ENCODE results near the gene LRP1. TPM values are rescaled to one million over a fixed set of nuclear protein-coding genes. Genes with fewer than 3 reads are reported as not detected.
"Not testable (repeated sequence)": the region's sequence is repeated elsewhere in the genome, so short reads cannot be mapped to it uniquely, and the experiment has no call there.

LRP1 gene
- total RNA-seq, 1 donor from 2014 or later: 118 TPM

DNA sequence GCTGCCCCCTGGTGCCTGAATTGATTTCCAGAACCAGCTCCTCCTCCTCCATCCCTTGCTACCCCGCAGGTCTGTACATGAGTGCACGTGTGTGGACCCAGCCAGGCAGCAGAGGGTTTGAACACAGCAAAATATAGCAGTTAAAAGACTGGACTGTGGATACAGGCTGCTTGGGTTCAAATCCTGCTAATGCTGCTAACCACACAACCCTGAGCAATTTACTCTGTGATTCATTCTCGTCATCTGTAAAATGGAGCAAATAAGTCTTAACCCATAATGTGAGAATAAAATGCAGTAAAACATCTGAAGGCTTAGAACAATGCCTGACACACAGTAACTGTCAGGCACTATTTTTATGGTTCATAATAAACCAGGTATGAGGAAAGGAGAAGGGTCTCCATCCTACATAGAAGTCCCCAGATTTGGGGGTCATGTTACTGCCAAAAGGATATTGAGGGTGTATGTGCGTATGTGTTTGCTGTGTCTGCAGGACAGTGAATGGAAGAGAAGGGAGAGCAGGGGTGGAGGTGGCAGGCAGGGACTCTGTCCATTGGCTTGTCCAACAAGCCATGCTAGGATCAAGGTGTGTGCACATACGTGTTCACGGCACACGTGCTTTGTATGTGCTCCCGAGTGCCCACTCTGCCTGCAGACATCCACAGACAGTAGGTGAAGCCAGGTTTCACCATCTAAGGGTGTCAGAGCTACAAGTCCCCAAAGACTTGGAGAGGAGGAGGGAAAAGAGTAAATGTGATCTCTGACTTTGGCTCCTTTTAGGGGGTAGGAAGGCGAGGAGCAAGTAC is 15.6 kb upstream of the LRP1 start:
- Histone ChIP-seq H3K9ac (ENCODE audit: low read depth in 1 of 3, low read length in 3 of 3) (peak overlapping the region in 2 of 3 donors; percentile 81 to 83), H3K9me3 (ENCODE audit: control insufficient read depth in 3 of 3, low read length in 3 of 3) (no peaks in the 10 kb centered on the region), H3K36me3 (ENCODE audit: control insufficient read depth in 3 of 3, insufficient read depth in 3 of 3, low read length in 3 of 3) (peaks cover 0 to 2% (median 0%) of the 10 kb centered on the region in 3 donors), H3K27ac (ENCODE audit: low read depth, low read length) (peak overlapping the region; percentile 98), H3K27me3 (ENCODE audit: control insufficient read depth in 3 of 3, insufficient read depth in 3 of 3, low read length in 3 of 3) (no peaks in the 10 kb centered on the region), H3K4me3 (ENCODE audit: low read length in 3 of 3) (peak overlapping the region; percentile 73 to 87 (median 78)), H3K4me1 (ENCODE audit: control insufficient read depth in 3 of 3, insufficient read depth in 3 of 3, low read length in 3 of 3) (peaks cover 22 to 30% (median 25%) of the 10 kb centered on the region in 3 donors)

DNA sequence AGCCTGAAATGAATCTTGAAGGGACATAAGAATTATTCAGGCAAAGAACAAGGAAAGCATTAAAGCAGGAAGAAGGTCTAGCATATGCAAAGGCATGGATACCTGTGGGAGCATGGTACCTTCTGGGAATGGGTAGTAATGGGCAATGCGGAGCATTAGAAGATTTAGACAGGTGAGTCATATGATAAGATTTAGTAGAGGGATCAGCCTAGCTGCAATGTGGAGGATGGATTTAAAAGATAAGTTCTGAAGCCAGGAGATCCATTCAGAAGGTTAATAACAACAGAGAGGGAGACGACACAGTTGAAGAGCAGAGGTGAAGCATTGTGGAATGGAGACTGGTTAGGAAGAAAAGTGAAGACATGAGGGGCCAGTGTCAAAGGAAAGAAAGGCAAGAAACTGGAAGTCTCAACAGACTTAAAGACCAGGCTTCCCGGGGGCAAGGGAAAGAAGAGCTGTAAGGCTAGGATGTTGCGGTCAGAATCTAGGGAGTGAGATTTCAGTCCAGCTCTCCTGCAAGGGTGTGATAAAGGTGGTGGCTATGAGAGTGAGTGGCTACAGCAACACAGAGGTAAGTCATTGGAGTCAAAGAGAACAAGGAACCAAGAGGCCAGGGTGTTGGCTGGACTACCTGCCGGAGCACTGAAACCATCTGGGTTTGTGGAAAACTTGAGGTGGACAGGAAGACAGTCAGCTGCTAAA is 11.6 kb upstream of the LRP1 start:
- no peak overlapping the region for H3K27ac ChIP-seq (ENCODE audit: low read depth, low read length)
- no peaks in the 10 kb centered on the region for H3K27me3 ChIP-seq (ENCODE audit: control insufficient read depth in 3 of 3, insufficient read depth in 3 of 3, low read length in 3 of 3)
- H3K9me3 ChIP-seq (ENCODE audit: control insufficient read depth in 3 of 3, low read length in 3 of 3): no peaks in the 10 kb centered on the region
- H3K4me1 ChIP-seq (ENCODE audit: control insufficient read depth in 3 of 3, insufficient read depth in 3 of 3, low read length in 3 of 3): peaks cover 11 to 17% (median 17%) of the 10 kb centered on the region in 3 donors
- no peak overlapping the region for H3K4me3 ChIP-seq (ENCODE audit: low read length in 3 of 3)
- no peaks in the 10 kb centered on the region for H3K36me3 ChIP-seq (ENCODE audit: control insufficient read depth in 3 of 3, insufficient read depth in 3 of 3, low read length in 3 of 3)
- H3K9ac ChIP-seq (ENCODE audit: low read depth in 1 of 3, low read length in 3 of 3): no peak overlapping the region

- H3K36me3 ChIP-seq (ENCODE audit: control insufficient read depth in 3 of 3, insufficient read depth in 3 of 3, low read length in 3 of 3): no peaks in the 10 kb centered on the region
- no peak overlapping the region for H3K27ac ChIP-seq (ENCODE audit: low read depth, low read length)
- H3K9ac ChIP-seq (ENCODE audit: low read depth in 1 of 3, low read length in 3 of 3): no peak overlapping the region
- H3K4me1 ChIP-seq (ENCODE audit: control insufficient read depth in 3 of 3, insufficient read depth in 3 of 3, low read length in 3 of 3): peaks cover 2 to 6% (median 4%) of the 10 kb centered on the region in 3 donors
- no peaks in the 10 kb centered on the region for H3K27me3 ChIP-seq (ENCODE audit: control insufficient read depth in 3 of 3, insufficient read depth in 3 of 3, low read length in 3 of 3)
- no peak overlapping the region for H3K4me3 ChIP-seq (ENCODE audit: low read length in 3 of 3)
- no peaks in the 10 kb centered on the region for H3K9me3 ChIP-seq (ENCODE audit: control insufficient read depth in 3 of 3, low read length in 3 of 3)
Measured at GRCh38 chr12:57118711-57119271, 9.5 kb upstream of the LRP1 start.

DNA sequence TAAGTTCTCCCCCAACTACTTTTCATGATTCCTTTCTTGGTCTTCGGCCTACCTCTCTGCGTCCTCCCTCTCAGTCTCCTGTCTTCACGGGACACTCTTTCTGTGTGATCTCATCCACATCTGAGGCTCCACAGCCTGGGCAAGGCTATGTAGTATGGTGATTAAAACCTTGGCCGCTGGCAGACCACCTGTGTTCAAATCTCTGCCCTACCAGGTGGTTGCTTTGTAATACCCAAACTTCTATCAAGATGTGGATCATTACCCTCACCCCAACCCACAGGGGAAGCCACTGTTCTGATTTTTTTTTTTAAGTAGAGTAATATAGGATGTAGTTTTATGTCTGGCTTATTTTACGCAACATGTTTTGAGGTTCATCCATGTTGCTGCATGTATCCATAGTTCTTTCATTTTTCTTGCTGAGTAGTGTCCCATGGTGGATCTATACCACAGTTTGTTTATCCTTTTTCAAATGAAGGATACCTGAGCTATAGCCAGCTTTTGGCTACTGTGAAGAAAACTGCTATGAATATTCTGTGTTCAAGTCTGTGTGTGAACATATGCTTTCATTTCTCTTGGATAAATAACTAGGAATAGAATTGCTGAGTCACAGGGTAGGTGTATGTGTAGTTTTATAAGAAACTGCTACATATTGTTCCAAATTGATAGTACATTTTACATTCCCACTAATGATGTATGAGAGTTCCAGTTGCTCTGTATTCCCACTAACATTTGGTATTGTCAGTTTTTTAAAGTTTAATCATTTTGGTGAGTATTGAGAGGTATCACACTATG is 8.8 kb upstream of the LRP1 start:
- H3K9me3 ChIP-seq (ENCODE audit: control insufficient read depth in 3 of 3, low read length in 3 of 3): no peaks in the 10 kb centered on the region
- H3K27me3 ChIP-seq (ENCODE audit: control insufficient read depth in 3 of 3, insufficient read depth in 3 of 3, low read length in 3 of 3): no peaks in the 10 kb centered on the region
- peaks cover 2 to 6% (median 4%) of the 10 kb centered on the region in 3 donors for H3K4me1 ChIP-seq (ENCODE audit: control insufficient read depth in 3 of 3, insufficient read depth in 3 of 3, low read length in 3 of 3)
- no peak overlapping the region for H3K9ac ChIP-seq (ENCODE audit: low read depth in 1 of 3, low read length in 3 of 3)
- H3K36me3 ChIP-seq (ENCODE audit: control insufficient read depth in 3 of 3, insufficient read depth in 3 of 3, low read length in 3 of 3): no peaks in the 10 kb centered on the region
- no peak overlapping the region for H3K4me3 ChIP-seq (ENCODE audit: low read length in 3 of 3)
- H3K27ac ChIP-seq (ENCODE audit: low read depth, low read length): no peak overlapping the region

DNA sequence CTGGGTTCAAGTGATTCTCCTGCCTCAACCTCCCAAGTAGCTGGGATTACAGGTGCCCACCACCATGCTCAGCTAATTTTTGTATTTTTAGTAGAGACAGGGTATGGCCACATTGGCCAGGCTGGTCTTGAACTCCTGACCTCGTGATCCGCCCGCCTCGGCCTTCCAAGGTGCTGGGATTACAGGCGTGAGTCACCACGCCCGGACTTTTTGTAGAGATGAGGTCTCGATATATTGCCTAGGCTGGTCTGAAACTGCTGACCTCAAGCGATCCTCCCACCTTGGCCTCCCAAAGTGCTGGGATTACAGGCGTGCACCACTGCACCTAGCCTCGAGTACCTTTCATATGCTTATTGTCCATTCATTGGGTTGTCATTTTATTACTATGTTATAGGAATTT is 7.6 kb upstream of the LRP1 start:
- H3K9me3 ChIP-seq (ENCODE audit: control insufficient read depth in 3 of 3, low read length in 3 of 3); H3K9ac ChIP-seq (ENCODE audit: low read depth in 1 of 3, low read length in 3 of 3); H3K27ac ChIP-seq (ENCODE audit: low read depth, low read length); H3K4me3 ChIP-seq (ENCODE audit: low read length in 3 of 3); H3K36me3 ChIP-seq (ENCODE audit: control insufficient read depth in 3 of 3, insufficient read depth in 3 of 3, low read length in 3 of 3); H3K4me1 ChIP-seq (ENCODE audit: control insufficient read depth in 3 of 3, insufficient read depth in 3 of 3, low read length in 3 of 3); H3K27me3 ChIP-seq (ENCODE audit: control insufficient read depth in 3 of 3, insufficient read depth in 3 of 3, low read length in 3 of 3): not testable (repeated sequence)

GRCh38 chr12:57123813-57124212 is 4.5 kb upstream of the LRP1 start:
- Histone ChIP-seq H3K9me3 (ENCODE audit: control insufficient read depth in 3 of 3, low read length in 3 of 3) (no peaks in the 10 kb centered on the region), H3K36me3 (ENCODE audit: control insufficient read depth in 3 of 3, insufficient read depth in 3 of 3, low read length in 3 of 3) (no peaks in the 10 kb centered on the region), H3K9ac (ENCODE audit: low read depth in 1 of 3, low read length in 3 of 3) (no peak overlapping the region), H3K4me1 (ENCODE audit: control insufficient read depth in 3 of 3, insufficient read depth in 3 of 3, low read length in 3 of 3) (peaks cover 9% of the 10 kb centered on the region in 3 donors), H3K4me3 (ENCODE audit: low read length in 3 of 3) (no peak overlapping the region), H3K27ac (ENCODE audit: low read depth, low read length) (no peak overlapping the region), H3K27me3 (ENCODE audit: control insufficient read depth in 3 of 3, insufficient read depth in 3 of 3, low read length in 3 of 3) (no peaks in the 10 kb centered on the region)

- H3K9ac ChIP-seq (ENCODE audit: low read depth in 1 of 3, low read length in 3 of 3): no peak overlapping the region
- peaks cover 7 to 9% (median 9%) of the 10 kb centered on the region in 3 donors for H3K4me1 ChIP-seq (ENCODE audit: control insufficient read depth in 3 of 3, insufficient read depth in 3 of 3, low read length in 3 of 3)
- no peaks in the 10 kb centered on the region for H3K9me3 ChIP-seq (ENCODE audit: control insufficient read depth in 3 of 3, low read length in 3 of 3)
- no peaks in the 10 kb centered on the region for H3K27me3 ChIP-seq (ENCODE audit: control insufficient read depth in 3 of 3, insufficient read depth in 3 of 3, low read length in 3 of 3)
- no peak overlapping the region for H3K27ac ChIP-seq (ENCODE audit: low read depth, low read length)
- no peak overlapping the region for H3K4me3 ChIP-seq (ENCODE audit: low read length in 3 of 3)
- H3K36me3 ChIP-seq (ENCODE audit: control insufficient read depth in 3 of 3, insufficient read depth in 3 of 3, low read length in 3 of 3): no peaks in the 10 kb centered on the region
Measured at GRCh38 chr12:57124261-57124877, 3.9 kb upstream of the LRP1 start.

- H3K4me3 ChIP-seq (ENCODE audit: low read length in 3 of 3): no peak overlapping the region
- H3K4me1 ChIP-seq (ENCODE audit: control insufficient read depth in 3 of 3, insufficient read depth in 3 of 3, low read length in 3 of 3): peaks cover 7 to 13% (median 13%) of the 10 kb centered on the region in 3 donors
- H3K27me3 ChIP-seq (ENCODE audit: control insufficient read depth in 3 of 3, insufficient read depth in 3 of 3, low read length in 3 of 3): no peaks in the 10 kb centered on the region
- H3K36me3 ChIP-seq (ENCODE audit: control insufficient read depth in 3 of 3, insufficient read depth in 3 of 3, low read length in 3 of 3): no peaks in the 10 kb centered on the region
- H3K9me3 ChIP-seq (ENCODE audit: control insufficient read depth in 3 of 3, low read length in 3 of 3): no peaks in the 10 kb centered on the region
- no peak overlapping the region for H3K9ac ChIP-seq (ENCODE audit: low read depth in 1 of 3, low read length in 3 of 3)
- H3K27ac ChIP-seq (ENCODE audit: low read depth, low read length): no peak overlapping the region
Measured at GRCh38 chr12:57126061-57126460, 2.2 kb upstream of the LRP1 start.

- Histone ChIP-seq H3K36me3 (ENCODE audit: control insufficient read depth in 3 of 3, insufficient read depth in 3 of 3, low read length in 3 of 3) (no peaks in the 10 kb centered on the region), H3K27ac (ENCODE audit: low read depth, low read length) (peak overlapping the region; percentile 94), H3K27me3 (ENCODE audit: control insufficient read depth in 3 of 3, insufficient read depth in 3 of 3, low read length in 3 of 3) (no peaks in the 10 kb centered on the region), H3K4me1 (ENCODE audit: control insufficient read depth in 3 of 3, insufficient read depth in 3 of 3, low read length in 3 of 3) (peaks cover 7 to 18% (median 16%) of the 10 kb centered on the region in 3 donors), H3K9me3 (ENCODE audit: control insufficient read depth in 3 of 3, low read length in 3 of 3) (no peaks in the 10 kb centered on the region), H3K4me3 (ENCODE audit: low read length in 3 of 3) (peak overlapping the region in 2 of 3 donors; percentile 86 to 93), H3K9ac (ENCODE audit: low read depth in 1 of 3, low read length in 3 of 3) (peak overlapping the region in 2 of 3 donors; percentile 91 to 92)
Measured at GRCh38 chr12:57126561-57126960, 1.7 kb upstream of the LRP1 start.

All from skeletal muscle tissue (tissue), 4 donors.